Suprapubic skin (tissue), 4 donors: Measurements from ENCODE around the gene JPH3. TPM values are rescaled to one million over a fixed set of nuclear protein-coding genes. Genes with fewer than 3 reads are reported as not detected.
"Not testable (repeated sequence)": the region's sequence is repeated elsewhere in the genome, so short reads cannot be mapped to it uniquely, and the experiment has no call there.

ENCODE experiments used
- DNase-seq, 2 donors: peaks; one replicate each; pipeline ENCODE4 v3.0.0-alpha.2; 2019; ENCODE audit warnings: low spot score in 2 of 2
- H3K27ac ChIP-seq: fragments of 200-600 bp; sonication (generic); one replicate; pipeline ENCODE4 v1.5.1; 2019
- H3K27me3 ChIP-seq: fragments of 200-600 bp; sonication (generic); one replicate; pipeline ENCODE4 v1.5.1; 2019
- H3K36me3 ChIP-seq: fragments of 200-600 bp; sonication (generic); one replicate; pipeline ENCODE4 v1.5.1; 2019
- H3K4me1 ChIP-seq: fragments of 200-600 bp; sonication (generic); one replicate; pipeline ENCODE4 v1.5.1; 2019
- H3K4me3 ChIP-seq: fragments of 200-600 bp; sonication (generic); one replicate; pipeline ENCODE4 v1.5.1; 2019; ENCODE audit warnings: mild to moderate bottlenecking
- H3K9me3 ChIP-seq: fragments of 200-600 bp; sonication (generic); one replicate; pipeline ENCODE4 v1.5.1; 2019
- EP300 ChIP-seq: sonication (generic); formaldehyde crosslinking; IDR thresholded peaks from one replicate; pipeline ENCODE4 v1.6.1; 2017; ENCODE audit warnings: antibody characterized with exemption
- POLR2A ChIP-seq, 2 donors: fragments of 450-650 bp; IDR thresholded peaks; one replicate each; pipeline ENCODE4 v1.6.1; 2017; ENCODE audit warnings: antibody characterized with exemption in 2 of 2, mild to moderate bottlenecking in 2 of 2, moderate library complexity in 2 of 2
- POLR2AphosphoS5 ChIP-seq, 3 donors: sonication (generic); formaldehyde crosslinking; IDR thresholded peaks; one replicate each; pipeline ENCODE4 v1.6.1; 2017; ENCODE audit warnings: antibody characterized with exemption in 3 of 3
- WGBS: methylation state at CpG from one replicate; pipeline ENCODE4 v1.1.5; 2018; 5-methylcytosine and 5-hydroxymethylcytosine counted together
- total RNA-seq, 4 donors: library from RNA; depleted of rRNA; stranded (reverse); fragments of >200 nt; gene quantifications; one replicate each; pipeline ENCODE4 v1.1.0, GENCODE V29; 2016
- TF ChIP-seq, protein P1 (sequence below), 2 donors: fragments of 200-600 bp in 1 of 2; fragments of 450-650 bp in 1 of 2; sonication (generic) in 1 of 2; IDR thresholded peaks; one replicate each; pipeline ENCODE4 v1.5.1; 2016 to 2019; ENCODE audit warnings: antibody characterized with exemption in 2 of 2, mild to moderate bottlenecking in 1 of 2, moderate library complexity in 1 of 2

The JPH3 gene
- total RNA-seq, 4 donors from 2014 or later: not detected

DNA sequence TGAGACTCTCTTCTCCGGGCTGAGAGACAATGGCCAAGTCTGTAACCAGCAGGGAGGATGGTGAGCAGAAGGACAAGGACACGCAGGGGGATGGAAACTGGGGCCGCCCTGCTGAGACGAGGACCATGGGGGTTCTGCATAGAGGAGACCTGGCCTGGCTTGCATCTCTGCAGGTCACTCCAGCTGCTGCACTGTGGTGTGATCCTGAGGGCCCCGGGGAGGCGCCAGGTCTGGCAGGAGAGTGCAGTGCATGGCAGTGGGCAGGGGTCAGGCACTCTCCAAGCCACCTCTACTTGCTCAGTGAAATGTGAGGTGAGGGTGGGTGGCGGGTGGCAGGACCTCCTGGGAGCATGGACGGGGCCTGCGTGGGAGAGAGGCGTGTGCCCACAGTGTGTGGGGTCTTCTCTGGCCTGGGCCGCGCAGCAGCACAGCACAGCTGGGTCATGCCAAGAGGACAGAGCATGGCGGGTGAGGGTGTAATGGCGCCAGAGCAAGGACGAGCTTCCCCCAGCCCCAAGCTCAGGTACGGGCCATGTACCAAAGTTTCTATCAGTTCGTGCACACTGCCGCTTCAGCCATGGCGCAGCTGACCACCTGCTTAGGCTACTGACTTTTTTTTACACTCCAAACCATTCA lies 120.4 kb downstream of the JPH3 start:
- no peaks in the 10 kb centered on the region for H3K27me3 ChIP-seq
- no peaks in the 10 kb centered on the region for H3K9me3 ChIP-seq
- no peak overlapping the region for H3K4me3 ChIP-seq
- TF ChIP-seq EP300 (no peak), POLR2AphosphoS5 (IDR thresholded peaks at IDR 0.05) (no peak), POLR2A (IDR thresholded peaks at IDR 0.05) (no peak)
- TF ChIP-seq, protein P1, sequence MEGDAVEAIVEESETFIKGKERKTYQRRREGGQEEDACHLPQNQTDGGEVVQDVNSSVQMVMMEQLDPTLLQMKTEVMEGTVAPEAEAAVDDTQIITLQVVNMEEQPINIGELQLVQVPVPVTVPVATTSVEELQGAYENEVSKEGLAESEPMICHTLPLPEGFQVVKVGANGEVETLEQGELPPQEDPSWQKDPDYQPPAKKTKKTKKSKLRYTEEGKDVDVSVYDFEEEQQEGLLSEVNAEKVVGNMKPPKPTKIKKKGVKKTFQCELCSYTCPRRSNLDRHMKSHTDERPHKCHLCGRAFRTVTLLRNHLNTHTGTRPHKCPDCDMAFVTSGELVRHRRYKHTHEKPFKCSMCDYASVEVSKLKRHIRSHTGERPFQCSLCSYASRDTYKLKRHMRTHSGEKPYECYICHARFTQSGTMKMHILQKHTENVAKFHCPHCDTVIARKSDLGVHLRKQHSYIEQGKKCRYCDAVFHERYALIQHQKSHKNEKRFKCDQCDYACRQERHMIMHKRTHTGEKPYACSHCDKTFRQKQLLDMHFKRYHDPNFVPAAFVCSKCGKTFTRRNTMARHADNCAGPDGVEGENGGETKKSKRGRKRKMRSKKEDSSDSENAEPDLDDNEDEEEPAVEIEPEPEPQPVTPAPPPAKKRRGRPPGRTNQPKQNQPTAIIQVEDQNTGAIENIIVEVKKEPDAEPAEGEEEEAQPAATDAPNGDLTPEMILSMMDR (IDR thresholded peaks at IDR 0.05): no peak
- 96% methylated on average over 19 of the region's 19 CpGs for WGBS
- H3K27ac ChIP-seq: no peak overlapping the region
- DNase-seq: no peak
- H3K4me1 ChIP-seq: no peaks in the 10 kb centered on the region
- peaks cover 53% of the 10 kb centered on the region for H3K36me3 ChIP-seq

DNA sequence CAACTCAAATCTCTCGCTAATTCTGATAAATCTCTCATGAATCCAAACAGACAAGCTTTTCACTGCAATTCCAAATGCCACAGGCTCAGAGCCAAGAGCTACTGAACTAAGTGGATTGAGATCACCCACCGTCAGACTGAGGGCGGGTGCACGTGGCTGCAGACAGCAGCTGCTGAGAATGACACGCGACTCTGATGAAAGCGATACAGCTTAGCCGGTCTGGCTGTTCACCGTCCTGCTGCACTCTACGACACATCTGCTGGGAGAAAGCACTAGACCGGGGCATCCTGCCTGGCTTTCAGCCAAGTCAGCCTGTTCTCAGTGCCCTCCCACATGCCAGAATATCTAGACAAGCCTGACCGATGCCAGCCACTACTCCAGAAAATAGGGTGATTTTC lies 120.9 kb downstream of the JPH3 start:
- DNase-seq: no peak
- H3K27ac ChIP-seq: no peak overlapping the region
- H3K36me3 ChIP-seq: peaks cover 54% of the 10 kb centered on the region

DNA sequence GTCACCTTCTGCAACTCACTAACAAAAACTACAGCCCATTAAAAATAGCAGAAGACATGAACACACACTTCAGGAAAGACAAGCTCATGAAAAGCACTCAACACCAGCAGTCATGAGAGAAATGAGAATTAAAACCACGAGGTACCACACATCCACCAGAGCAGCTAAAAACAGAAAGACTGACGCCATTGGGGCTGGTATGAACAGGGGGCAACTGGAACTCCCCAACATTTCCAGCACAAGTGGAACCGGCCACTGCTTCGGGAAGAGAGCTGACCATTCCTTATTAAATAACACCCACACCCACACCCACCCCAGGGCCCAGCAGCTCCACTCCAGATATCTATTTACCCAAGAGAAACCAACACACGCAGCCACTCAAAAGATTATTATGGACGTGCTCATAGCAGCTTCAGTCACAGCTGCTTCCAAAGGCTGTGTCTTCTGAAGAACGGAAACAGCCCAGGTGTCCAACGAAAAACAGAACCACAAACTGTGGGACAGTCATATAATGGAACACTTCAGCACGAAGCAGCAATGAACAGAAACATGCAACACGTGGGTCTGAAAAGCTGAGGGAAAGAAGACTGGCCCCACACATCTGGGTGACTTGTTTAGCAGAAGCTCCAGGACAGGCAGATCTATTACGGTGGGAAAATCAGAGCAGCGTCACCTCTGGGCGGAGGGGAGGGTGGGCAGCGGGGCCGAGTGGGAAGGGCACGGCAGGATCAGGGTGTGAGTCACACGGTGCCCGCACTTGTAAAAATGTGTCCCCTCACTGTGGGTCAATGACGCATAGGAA lies 122.4 kb downstream of the JPH3 start:
- DNase-seq: no peak
- 93% methylated on average over 19 of the region's 19 CpGs for WGBS
- Histone ChIP-seq H3K27ac (no peak overlapping the region), H3K9me3 (no peaks in the 10 kb centered on the region), H3K4me1 (no peaks in the 10 kb centered on the region), H3K36me3 (peaks cover 60% of the 10 kb centered on the region), H3K27me3 (no peaks in the 10 kb centered on the region), H3K4me3 (no peak overlapping the region)
- TF ChIP-seq EP300: no peak
- TF ChIP-seq, protein P1 (IDR thresholded peaks at IDR 0.05): no peak
- TF ChIP-seq POLR2AphosphoS5 (IDR thresholded peaks at IDR 0.05): no peak
- TF ChIP-seq POLR2A (IDR thresholded peaks at IDR 0.05): no peak

More for the DNA sequence above, 120.9 kb downstream of the JPH3 start:
- Histone ChIP-seq H3K9me3 (no peaks in the 10 kb centered on the region), H3K27me3 (no peaks in the 10 kb centered on the region), H3K4me3 (no peak overlapping the region), H3K4me1 (no peaks in the 10 kb centered on the region)
- TF ChIP-seq EP300 (no peak), POLR2A (IDR thresholded peaks at IDR 0.05) (no peak), POLR2AphosphoS5 (IDR thresholded peaks at IDR 0.05) (no peak)
- TF ChIP-seq, protein P1 (IDR thresholded peaks at IDR 0.05): no peak
- 52% methylated on average over 11 of the region's 12 CpGs for WGBS

DNA sequence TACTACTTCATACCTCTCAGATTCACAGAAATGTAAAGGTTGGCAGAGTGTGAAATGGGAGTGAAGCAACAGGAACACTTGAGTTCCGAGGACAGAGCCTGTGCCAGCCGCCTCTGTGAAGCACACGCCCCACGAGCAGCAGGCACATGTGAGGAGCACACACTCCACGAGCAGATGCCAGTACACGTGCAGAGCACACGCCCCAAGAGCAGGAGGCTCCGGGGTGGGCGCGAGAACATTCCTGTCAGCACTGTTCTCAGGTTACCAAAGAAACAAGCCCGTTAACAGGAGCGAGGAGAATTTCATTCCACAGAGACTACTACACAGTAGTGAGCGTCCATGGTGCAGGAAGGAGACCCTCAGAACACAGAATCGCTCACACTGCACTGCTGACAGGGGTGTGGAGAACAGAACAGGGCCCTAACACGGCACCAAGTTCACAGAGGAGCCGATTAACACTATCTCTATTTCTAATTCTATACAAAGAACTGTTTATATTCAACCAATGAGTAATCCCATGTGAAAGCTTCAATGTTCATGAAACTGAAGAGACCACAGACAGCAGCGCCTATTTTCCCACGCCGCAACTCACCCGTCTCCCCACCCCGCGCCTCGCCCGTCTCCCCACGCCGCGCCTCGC lies 123.4 kb downstream of the JPH3 start:
- peaks cover 60% of the 10 kb centered on the region for H3K36me3 ChIP-seq

DNA sequence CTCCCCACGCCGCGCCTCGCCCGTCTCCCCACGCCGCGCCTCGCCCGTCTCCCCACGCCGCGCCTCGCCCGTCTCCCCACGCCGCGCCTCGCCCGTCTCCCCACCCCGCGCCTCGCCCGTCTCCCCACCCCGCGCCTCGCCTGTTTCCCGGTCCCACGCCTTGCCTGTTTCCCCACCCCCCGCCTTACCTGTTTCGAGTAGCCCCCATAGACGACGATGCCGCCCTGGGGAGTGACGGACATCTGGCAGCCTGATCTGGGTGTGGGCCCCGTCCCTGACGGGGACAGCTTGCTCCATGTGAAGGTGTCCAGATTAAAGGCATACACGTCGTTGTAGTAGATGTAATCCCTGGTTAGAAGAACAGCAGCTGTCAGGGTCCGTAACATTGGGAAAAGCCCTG lies 124.3 kb downstream of the JPH3 start:
- peaks cover 60% of the 10 kb centered on the region for H3K36me3 ChIP-seq

More for the DNA sequence above, 123.4 kb downstream of the JPH3 start:
- Histone ChIP-seq H3K27ac (no peak overlapping the region), H3K27me3 (no peaks in the 10 kb centered on the region), H3K4me3 (no peak overlapping the region), H3K9me3 (no peaks in the 10 kb centered on the region), H3K4me1 (no peaks in the 10 kb centered on the region)
- no peak for DNase-seq
- 81% methylated on average over 27 of the region's 28 CpGs for WGBS
- TF ChIP-seq, protein P1 (IDR thresholded peaks at IDR 0.05): no peak
- TF ChIP-seq POLR2AphosphoS5 (IDR thresholded peaks at IDR 0.05) (no peak), EP300 (no peak), POLR2A (IDR thresholded peaks at IDR 0.05) (no peak)

More for the DNA sequence above, 124.3 kb downstream of the JPH3 start:
- H3K9me3 ChIP-seq, H3K27me3 ChIP-seq, H3K4me1 ChIP-seq, H3K27ac ChIP-seq, DNase-seq, H3K4me3 ChIP-seq: not testable (repeated sequence)
- 97% methylated on average over 29 of the region's 40 CpGs for WGBS
